SK-N-SH treated with all-trans-retinoic acid at 6 μM for 48 hours (cell line): ENCODE measurements around the gene GRM3.

Experiments
- CSDC2 ChIP-seq: fragments of 250-450 bp; sonication (Bioruptor Pico); IDR thresholded peaks from 2 replicates; pipeline ENCODE4 v1.5.0; 2020; ENCODE audit warnings: mild to moderate bottlenecking, moderate library complexity
- RARB ChIP-seq: fragments of 250-450 bp; sonication (Bioruptor Pico); IDR thresholded peaks from 2 replicates; pipeline ENCODE4 v1.8.0; 2021; ENCODE audit warnings: mild to moderate bottlenecking, moderate library complexity
- ZFP30 ChIP-seq: fragments of 450-650 bp; formaldehyde crosslinking; IDR thresholded peaks from 2 replicates; pipeline ENCODE4 v1.5.0; 2022; ENCODE audit warnings: mild to moderate bottlenecking, moderate library complexity

DNA sequence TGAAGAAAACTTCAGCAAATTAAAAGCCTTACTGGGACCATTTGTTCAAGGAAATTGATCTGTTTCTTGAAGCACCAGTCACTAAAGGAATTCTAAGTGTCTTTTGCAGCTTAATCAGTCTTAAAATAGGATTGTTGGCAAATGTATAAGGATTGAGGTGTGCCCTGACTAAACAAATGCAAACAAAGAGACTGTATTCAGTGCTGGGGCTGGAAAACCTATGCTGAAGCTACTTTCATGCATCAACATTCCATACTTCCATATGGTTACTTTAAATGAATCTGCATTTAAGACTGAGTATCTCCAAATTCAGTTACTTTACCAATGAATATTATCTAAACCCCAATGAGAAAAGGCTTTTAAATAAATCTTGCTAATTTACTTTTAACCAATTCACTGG, 232.4 kb downstream of the GRM3 start:
- TF ChIP-seq RARB (no peak), ZFP30 (CRISPR knock-in tag) (no peak), CSDC2 (CRISPR knock-in tag) (no peak)
